IPS-NIHi7 (cell line): ENCODE results near the gene COL6A3.

Experiments
- DNase-seq: peaks from one replicate; pipeline ENCODE4 v3.0.0; 2012; ENCODE audit warnings: mixed read lengths; ENCODE audit errors: extremely low spot score

Gene COL6A3

GRCh38 chr2:237350070-237350469 lies 63.9 kb downstream of the COL6A3 start:
- no peak for DNase-seq

DNA sequence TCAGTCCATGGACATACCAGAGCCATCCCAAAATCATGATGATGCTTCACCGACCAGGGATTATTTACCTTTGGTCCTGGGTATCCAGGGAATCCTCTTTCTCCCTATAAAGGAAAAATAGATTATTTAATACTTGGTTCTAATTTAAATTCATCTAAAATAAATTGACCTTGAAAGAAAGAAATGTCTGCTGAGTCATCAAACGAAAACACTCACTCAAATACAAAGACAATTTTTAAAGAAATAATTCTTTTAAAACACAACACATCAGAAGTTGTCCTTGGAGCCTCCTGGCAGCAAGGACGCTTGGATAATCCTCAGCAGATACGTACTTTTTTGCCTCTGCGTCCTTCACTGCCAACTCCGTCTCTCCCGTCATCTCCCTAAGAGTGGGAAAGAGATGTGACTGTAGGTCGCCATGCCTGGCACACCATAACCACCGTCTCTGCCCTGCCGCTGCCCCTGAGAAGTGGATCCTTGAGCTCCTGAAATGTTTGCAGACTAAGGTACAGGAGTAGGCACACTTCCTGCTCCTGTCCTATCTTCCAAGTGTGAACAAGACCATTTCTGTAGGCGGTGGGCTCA lies 65.6 kb downstream of the COL6A3 start:
- DNase-seq: no peak

GRCh38 chr2:237345891-237346640 lies 67.9 kb downstream of the COL6A3 start:
- DNase-seq: no peak

GRCh38 chr2:237345411-237345810 lies 68.6 kb downstream of the COL6A3 start:
- DNase-seq: no peak

GRCh38 chr2:237344942-237345341 lies 69.0 kb downstream of the COL6A3 start:
- DNase-seq: no peak

GRCh38 chr2:237343993-237344392 lies 70.0 kb downstream of the COL6A3 start:
- DNase-seq: no peak

- DNase-seq: no peak
Measured at GRCh38 chr2:237341872-237342271, 72.1 kb downstream of the COL6A3 start.

- DNase-seq: no peak
Measured at GRCh38 chr2:237337586-237337985, 76.4 kb downstream of the COL6A3 start.

GRCh38 chr2:237336131-237336530 lies 77.8 kb downstream of the COL6A3 start:
- no peak for DNase-seq

- no peak for DNase-seq
Measured at GRCh38 chr2:237333748-237334147, 80.2 kb downstream of the COL6A3 start.

DNA sequence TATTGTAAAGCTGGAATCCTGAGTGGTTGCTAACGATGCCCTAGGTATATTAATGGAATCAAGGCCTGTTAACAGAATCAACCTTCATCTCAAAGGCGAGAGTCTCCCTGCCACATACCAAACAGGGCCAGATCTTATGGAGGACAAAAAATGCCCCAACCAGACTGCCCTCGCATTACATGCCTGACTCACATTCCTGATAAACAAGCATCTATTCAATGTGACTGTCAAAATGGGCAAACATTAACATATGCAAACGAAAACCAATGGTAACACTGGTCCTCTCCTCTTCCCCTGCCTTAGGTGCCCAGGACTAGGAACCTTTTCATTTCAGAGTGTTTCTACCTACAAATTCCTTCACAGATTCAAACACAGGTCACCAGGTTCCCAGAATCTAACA lies 83.4 kb downstream of the COL6A3 start:
- DNase-seq: no peak

DNA sequence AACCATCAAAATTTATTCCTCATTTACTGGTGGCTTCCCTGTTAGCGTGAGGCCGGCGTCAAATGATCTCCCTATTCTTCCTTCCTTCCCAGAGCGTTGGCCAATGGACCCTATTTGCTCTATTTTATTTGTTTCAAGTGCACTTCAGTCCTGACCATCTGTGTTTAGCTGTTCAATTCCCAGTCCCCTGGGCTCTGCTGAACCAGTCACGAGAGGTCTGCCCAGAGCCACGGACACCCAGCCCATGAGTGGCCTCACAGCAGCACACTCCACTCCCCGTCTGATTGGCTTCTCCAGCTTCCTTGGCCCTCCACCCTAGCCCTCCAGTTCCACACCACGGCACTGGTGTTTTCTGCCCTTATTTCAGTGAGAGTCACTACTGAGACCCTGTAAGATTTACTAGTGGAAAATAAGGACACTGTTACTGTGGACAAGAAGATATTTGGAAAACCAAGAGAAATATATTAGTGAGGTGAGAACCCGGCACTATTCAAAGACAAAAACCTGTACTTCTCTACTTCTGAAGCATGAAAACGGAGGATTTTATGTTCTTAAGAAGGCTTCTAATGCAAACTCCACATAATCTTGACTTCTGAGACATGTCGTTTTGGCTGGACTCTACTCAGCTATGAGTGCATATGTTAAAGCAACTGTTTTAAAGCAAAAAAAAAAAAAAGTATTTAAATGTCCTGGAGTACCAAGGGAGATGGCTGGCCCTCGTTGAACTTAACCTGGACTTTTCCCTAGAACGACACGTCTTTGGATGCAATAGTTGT lies 86.6 kb downstream of the COL6A3 start:
- DNase-seq: no peak

DNA sequence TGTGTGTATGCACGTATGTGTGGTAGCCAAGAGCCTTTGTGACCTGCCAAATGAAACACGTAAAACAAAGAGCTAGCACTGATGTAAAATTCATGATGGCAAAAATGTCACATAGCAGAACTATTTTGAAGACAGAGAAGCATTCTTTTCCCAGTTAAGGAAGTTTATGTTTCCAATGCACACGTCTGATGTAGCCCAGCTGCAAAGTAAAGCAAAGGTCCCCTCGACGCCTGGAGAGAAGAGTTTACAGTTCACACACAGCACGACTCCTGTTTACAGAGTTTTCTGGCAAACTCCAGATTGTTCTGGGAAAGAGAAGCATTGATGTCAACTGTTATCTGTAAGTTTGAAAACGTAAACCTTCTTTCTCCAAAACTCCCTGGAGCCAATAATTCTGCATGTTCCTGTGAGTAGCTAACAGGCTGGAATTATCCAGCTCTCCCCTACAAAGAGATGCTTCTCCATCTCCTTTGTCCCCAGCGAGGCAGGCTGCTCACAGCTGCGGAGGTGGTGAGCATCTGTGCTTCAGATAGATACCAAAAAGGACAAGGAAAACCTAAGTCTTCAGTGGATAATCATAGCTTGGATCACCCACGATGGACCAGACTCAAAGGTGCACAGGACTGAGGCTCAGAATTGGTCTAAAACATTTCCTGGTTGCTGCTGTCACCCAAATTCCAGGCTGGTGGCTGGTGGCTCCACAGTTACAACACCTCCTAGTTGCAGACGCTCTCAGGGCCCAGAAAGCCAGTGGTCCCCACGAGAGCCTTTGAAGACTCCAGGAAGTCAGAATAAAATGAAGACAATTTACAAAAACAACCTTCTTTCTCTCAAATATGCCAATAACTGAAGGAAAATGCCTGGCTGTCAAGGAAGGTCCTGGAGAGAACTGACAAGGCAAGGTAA lies 87.4 kb downstream of the COL6A3 start:
- no peak for DNase-seq

DNA sequence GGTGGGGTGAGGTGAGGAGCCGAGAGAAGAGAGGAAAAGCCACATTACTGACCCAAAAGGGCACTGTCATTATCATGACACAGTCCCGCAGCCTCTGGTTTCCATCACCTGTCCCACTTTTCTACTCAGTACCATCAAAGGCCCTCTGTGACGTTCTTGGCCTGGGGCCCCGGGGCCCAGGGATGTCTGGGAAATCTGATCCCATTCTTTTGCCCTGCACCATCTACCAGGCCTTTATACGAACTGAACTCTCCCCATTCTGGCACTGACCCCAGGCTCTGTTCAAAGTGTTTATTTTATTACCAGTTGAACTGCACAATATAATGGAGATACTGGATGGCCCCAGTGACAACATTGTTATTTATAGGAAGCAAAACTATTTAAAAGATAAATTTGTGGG lies 89.1 kb downstream of the COL6A3 start:
- DNase-seq: no peak

DNA sequence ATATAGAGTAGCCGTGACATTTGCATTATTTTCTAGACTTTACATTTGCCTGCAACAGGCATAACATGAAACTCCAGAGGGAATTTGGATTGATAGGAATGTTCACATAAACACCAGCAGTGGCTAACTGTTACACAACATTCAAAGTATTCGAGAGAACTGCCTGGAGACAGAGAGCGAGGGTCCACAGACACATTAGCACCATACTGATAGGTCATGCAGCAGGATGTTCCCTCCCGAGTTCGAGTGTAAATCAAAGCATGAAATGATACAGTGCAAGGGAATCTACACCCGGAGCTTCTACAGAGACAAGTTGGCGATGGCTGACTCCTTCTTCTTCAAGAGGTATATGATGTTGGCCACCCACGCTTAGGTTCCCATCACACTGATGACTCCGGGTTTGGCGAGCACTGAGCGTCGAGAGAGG lies 89.5 kb downstream of the COL6A3 start:
- DNase-seq: no peak

DNA sequence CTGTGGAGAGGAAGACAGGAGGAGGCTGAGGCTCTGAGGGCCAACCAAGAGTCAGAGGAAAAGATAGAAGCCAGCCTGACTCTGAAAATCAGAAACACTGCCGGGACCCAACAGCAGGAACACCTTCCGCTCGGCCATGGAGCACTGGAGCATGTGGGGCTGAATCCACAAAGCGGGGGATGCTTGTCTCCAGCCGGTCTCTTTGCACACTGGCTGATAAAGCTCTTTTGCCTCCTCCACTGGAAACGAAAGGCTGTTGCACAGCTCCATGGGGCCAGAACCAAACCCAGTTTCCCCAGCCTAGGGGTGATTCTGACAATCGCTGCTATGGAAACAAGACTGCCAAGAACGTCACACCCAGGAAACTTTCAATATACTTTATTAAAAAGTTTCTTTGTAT lies 90.3 kb downstream of the COL6A3 start:
- no peak for DNase-seq

DNA sequence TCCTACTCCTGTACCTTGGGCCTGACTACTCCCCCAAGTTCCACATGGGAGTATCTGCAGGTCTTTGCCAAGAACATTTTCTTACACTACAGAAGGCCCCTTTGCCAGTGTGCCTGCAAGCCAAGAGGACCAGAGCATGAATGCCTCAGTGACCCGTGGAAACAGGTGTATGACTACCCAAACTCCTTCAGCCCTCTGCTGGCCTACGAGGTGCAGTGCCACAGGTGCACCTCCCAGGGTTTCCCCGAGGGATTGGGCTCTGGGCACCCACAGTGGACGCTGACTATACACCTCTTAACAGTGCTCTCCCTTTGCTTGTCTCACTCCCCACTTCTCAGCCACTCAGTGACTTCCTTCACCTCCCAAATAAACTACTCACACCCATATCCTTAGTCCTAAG lies 91.4 kb downstream of the COL6A3 start:
- peak; percentile 67 for DNase-seq

DNA sequence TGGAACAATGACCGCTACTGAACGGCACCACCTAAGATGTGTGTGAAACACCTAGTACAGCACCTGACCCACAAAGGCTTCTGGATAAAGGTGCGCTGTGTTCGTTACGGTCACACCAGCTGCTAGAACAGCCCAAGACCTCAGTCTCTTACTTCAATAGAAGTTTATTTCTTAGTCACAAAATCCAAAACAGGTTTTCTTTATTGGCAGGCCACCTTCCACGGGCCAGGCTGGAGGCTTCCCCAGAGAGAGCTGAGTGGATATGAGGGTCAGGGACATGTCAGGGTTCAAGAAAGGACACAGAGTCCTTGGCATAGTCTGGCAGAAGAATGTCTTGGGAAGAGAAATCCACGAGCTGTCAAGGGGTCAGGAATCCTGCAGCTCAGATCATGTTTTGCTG lies 92.2 kb downstream of the COL6A3 start:
- DNase-seq: no peak

- no peak for DNase-seq
Measured at GRCh38 chr2:237320801-237321560, 93.0 kb downstream of the COL6A3 start.

DNA sequence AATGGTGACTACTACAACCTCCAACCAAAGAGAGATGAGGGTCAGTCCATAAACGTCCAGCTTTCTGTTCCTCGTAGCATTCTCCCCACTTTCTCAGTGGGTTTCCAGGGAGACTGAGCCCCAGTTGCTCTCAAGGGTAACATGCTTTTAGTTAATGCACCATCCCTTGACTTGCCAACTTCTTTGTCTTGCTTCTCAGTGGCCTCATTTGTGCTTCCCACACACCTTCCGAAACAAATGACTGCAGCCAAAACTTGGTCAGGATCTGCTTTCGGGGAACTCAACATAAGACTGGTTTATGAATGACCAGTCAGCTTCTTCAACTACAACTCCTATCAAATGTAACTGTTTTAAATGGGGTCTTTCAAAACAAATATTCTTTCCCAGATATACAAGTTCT lies 94.1 kb downstream of the COL6A3 start:
- no peak for DNase-seq
